H9 (cell line): ENCODE results near the gene ZWILCH. TPM values are rescaled to one million over a fixed set of nuclear protein-coding genes. Genes with fewer than 3 reads are reported as not detected.
"Not testable (repeated sequence)": the region's sequence is repeated elsewhere in the genome, so short reads cannot be mapped to it uniquely, and the experiment has no call there.

Experiments used
- DNase-seq: peaks from one replicate; pipeline ENCODE4 v3.0.0-alpha.2; 2017
- H2AFZ ChIP-seq: one replicate; pipeline ENCODE4 v1.6.1; 2013; ENCODE audit warnings: mild to moderate bottlenecking, low read length, control low read depth, moderate library complexity
- H2AK5ac ChIP-seq: 2 replicates; pipeline ENCODE4 v1.6.1; 2013; ENCODE audit warnings: low read length, control low read depth, mixed read lengths; ENCODE audit not compliant: insufficient read length
- H2BK120ac ChIP-seq: one replicate; pipeline ENCODE4 v1.6.1; 2013; ENCODE audit warnings: low read depth, mild to moderate bottlenecking, low read length, control low read depth, inconsistent platforms; ENCODE audit not compliant: poor library complexity, severe bottlenecking
- H2BK12ac ChIP-seq: 2 replicates; pipeline ENCODE4 v1.6.1; 2013; ENCODE audit warnings: low read length, control low read depth, mixed read lengths, low read depth; ENCODE audit not compliant: insufficient read length
- H2BK15ac ChIP-seq: 2 replicates; pipeline ENCODE4 v1.6.1; 2013; ENCODE audit warnings: low read depth, low read length, control low read depth
- H2BK20ac ChIP-seq: one replicate; pipeline ENCODE4 v1.6.1; 2013; ENCODE audit warnings: low read depth, mild to moderate bottlenecking, low read length, control low read depth, inconsistent platforms; ENCODE audit not compliant: poor library complexity, severe bottlenecking
- H2BK5ac ChIP-seq: 2 replicates; pipeline ENCODE4 v1.6.1; 2013; ENCODE audit warnings: low read length, control low read depth, mixed read lengths; ENCODE audit not compliant: insufficient read length
- H3K14ac ChIP-seq: 2 replicates; pipeline ENCODE4 v1.6.1; 2013; ENCODE audit warnings: low read length, control low read depth; ENCODE audit not compliant: insufficient read depth
- H3K18ac ChIP-seq: 2 replicates; pipeline ENCODE4 v1.6.1; 2013; ENCODE audit warnings: low read depth, mild to moderate bottlenecking, mixed read lengths, low read length, control low read depth; ENCODE audit not compliant: insufficient read length
- H3K23ac ChIP-seq: 2 replicates; pipeline ENCODE4 v1.6.1; 2013; ENCODE audit warnings: low read length, control low read depth, mixed read lengths, low read depth; ENCODE audit not compliant: insufficient read length
- H3K23me2 ChIP-seq: 2 replicates; pipeline ENCODE4 v1.6.1; 2013; ENCODE audit warnings: low read depth, mild to moderate bottlenecking, mixed read lengths, low read length, control low read depth; ENCODE audit not compliant: insufficient read length, poor library complexity, severe bottlenecking
- H3K27ac ChIP-seq: 2 replicates; pipeline ENCODE4 v1.5.1; 2013; ENCODE audit warnings: low read length, control low read depth, mixed read lengths, low read depth; ENCODE audit not compliant: insufficient read length
- H3K27me3 ChIP-seq: 2 replicates; pipeline ENCODE4 v1.6.1; 2013; ENCODE audit warnings: low read length, control low read depth, inconsistent platforms; ENCODE audit not compliant: insufficient read depth
- H3K4ac ChIP-seq: 2 replicates; pipeline ENCODE4 v1.6.1; 2013; ENCODE audit warnings: low read depth, mild to moderate bottlenecking, control low read depth, inconsistent platforms, low read length, moderate library complexity
- H3K4me1 ChIP-seq: 2 replicates; pipeline ENCODE4 v1.6.1; 2013; ENCODE audit warnings: low read length, control low read depth, inconsistent platforms; ENCODE audit not compliant: insufficient read depth
- H3K4me2 ChIP-seq: 2 replicates; pipeline ENCODE4 v1.6.1; 2013; ENCODE audit warnings: low read length, control low read depth, mixed read lengths; ENCODE audit not compliant: insufficient read length, insufficient read depth
- H3K56ac ChIP-seq: 2 replicates; pipeline ENCODE4 v1.6.1; 2013; ENCODE audit warnings: low read depth, mild to moderate bottlenecking, mixed read lengths, low read length, control low read depth; ENCODE audit not compliant: insufficient read length
- H3K79me1 ChIP-seq: 2 replicates; pipeline ENCODE4 v1.6.1; 2013; ENCODE audit warnings: low read depth, mild to moderate bottlenecking, moderate library complexity, low read length, control low read depth, inconsistent platforms; ENCODE audit not compliant: insufficient read depth, poor library complexity, severe bottlenecking
- H3K79me2 ChIP-seq: 2 replicates; pipeline ENCODE4 v1.6.1; 2013; ENCODE audit warnings: low read length, control low read depth, inconsistent platforms; ENCODE audit not compliant: insufficient read depth
- H3K9ac ChIP-seq: 2 replicates; pipeline ENCODE4 v1.6.1; 2013; ENCODE audit warnings: low read length, control low read depth, mixed read lengths; ENCODE audit not compliant: insufficient read length; ENCODE audit errors: extremely low read depth
- H3K9me3 ChIP-seq: one replicate; pipeline ENCODE4 v1.6.1; 2013; ENCODE audit warnings: low read depth, low read length, inconsistent platforms; ENCODE audit not compliant: control insufficient read depth
- H3T11ph ChIP-seq: one replicate; pipeline ENCODE4 v1.6.1; 2013; ENCODE audit warnings: mild to moderate bottlenecking, low read length, control low read depth, inconsistent platforms
- H4K20me1 ChIP-seq: one replicate; pipeline ENCODE4 v1.6.1; 2013; ENCODE audit not compliant: control insufficient read depth, insufficient read length, insufficient read depth
- H4K5ac ChIP-seq: 2 replicates; pipeline ENCODE4 v1.6.1; 2013; ENCODE audit warnings: low read depth, mild to moderate bottlenecking, mixed read lengths, low read length, control low read depth; ENCODE audit not compliant: insufficient read length
- H4K8ac ChIP-seq: replicated peaks from 2 replicates; pipeline ENCODE4 v1.6.1; 2013; ENCODE audit warnings: low read length, control low read depth, mixed read lengths, low read depth; ENCODE audit not compliant: insufficient read length
- H4K91ac ChIP-seq: 2 replicates; pipeline ENCODE4 v1.6.1; 2013; ENCODE audit warnings: low read depth, mild to moderate bottlenecking, moderate library complexity, mixed read lengths, low read length, control low read depth; ENCODE audit not compliant: insufficient read length
- H3K27ac Mint-ChIP-seq, 3 experiments: 2 replicates in 2 of 3; 3 replicates in 1 of 3; pipeline ENCODE4 v1.8.0; 2020 to 2021; ENCODE audit warnings: mixed read lengths in 3 of 3, mild to moderate bottlenecking in 1 of 3, moderate library complexity in 1 of 3
- H3K27me3 Mint-ChIP-seq: 2 replicates; pipeline ENCODE4 v1.8.0; 2021; ENCODE audit warnings: low read depth, mild to moderate bottlenecking, moderate library complexity, mixed read lengths
- H3K36me3 Mint-ChIP-seq, 3 experiments: 2 replicates in 2 of 3; 3 replicates in 1 of 3; pipeline ENCODE4 v1.8.0; 2020 to 2021; ENCODE audit warnings: low read depth in 3 of 3, mixed read lengths in 3 of 3; ENCODE audit not compliant: insufficient read depth in 1 of 3
- H3K4me1 Mint-ChIP-seq, 2 experiments: 2 replicates each; pipeline ENCODE4 v1.8.0; 2020; ENCODE audit warnings: mixed read lengths in 2 of 2
- H3K4me3 Mint-ChIP-seq, 2 experiments: 2 replicates in 1 of 2; 3 replicates in 1 of 2; pipeline ENCODE4 v1.8.0; 2020 to 2021; ENCODE audit warnings: mild to moderate bottlenecking in 2 of 2, mixed read lengths in 2 of 2, moderate library complexity in 1 of 2
- H3K9me3 Mint-ChIP-seq, 2 experiments: 2 replicates in 1 of 2; 3 replicates in 1 of 2; pipeline ENCODE4 v1.8.0; 2020; ENCODE audit warnings: mild to moderate bottlenecking in 2 of 2, mixed read lengths in 2 of 2, moderate library complexity in 1 of 2
- WGBS: extraction: QIAGEN DNeasy Blood & Tissue Kit; methylation state at CpG from one replicate; pipeline ENCODE4 v1.1.7; 2013; ENCODE audit warnings: missing lambda C conversion rate, low lambda C conversion rate, mixed read lengths; ENCODE audit not compliant: insufficient read length; ENCODE audit errors: extremely low coverage; 5-methylcytosine and 5-hydroxymethylcytosine counted together
- total RNA-seq: library from RNA; stranded (reverse); gene quantifications from 2 replicates; pipeline ENCODE4 v1.2.1, GENCODE V29; 2021
- TF ChIP-seq, protein P1 (sequence below): fragments of 200-600 bp; sonication (generic); conservative IDR thresholded peaks from 3 replicates; pipeline ENCODE4 v1.8.0; 2021; ENCODE audit warnings: antibody characterized with exemption, mild to moderate bottlenecking

The ZWILCH gene
- total RNA-seq, 1 experiment from 2014 or later = 47.2 TPM

DNA sequence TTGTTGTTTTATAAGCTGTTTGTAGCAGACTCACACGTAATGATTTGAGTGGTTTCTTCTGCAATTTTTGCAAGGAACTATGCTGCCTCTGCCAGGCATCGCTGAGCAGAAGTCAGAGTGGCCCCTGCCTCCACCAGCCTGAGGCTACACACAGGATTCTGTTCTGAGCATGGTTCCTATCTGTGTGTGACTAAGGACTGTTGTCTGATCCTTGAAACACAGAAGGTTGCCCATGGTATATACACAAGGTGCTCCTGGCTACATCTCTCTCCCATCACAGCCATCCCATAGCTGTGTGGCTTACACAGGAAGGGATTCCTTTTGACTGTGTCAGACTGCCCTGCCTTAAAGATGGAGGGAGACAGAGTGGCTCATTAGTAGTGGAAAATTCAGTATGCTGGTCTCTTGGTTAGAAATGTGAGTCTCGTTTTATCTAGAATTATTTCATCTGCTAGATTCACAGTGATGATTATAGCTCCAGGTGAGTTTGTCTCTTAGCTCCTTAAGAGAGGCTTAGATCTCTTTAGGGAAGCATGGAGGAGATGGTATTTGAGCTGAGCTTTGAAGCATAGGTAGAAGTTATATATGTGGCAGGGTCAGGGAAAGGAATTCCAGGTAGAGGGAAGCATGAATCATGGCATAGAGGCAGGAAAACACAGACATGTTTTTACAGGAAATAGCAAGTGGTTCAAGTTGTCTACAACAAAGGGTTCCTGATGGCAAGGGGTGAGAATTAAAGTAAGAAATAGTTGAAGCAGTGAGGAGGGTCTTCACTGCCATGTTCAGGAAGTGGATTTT lies 45.1 kb upstream of the ZWILCH start:
- Histone ChIP-seq H3K79me2 (no peaks in the 10 kb centered on the region), H3K27me3 (no peaks in the 10 kb centered on the region), H3K23me2 (no peaks in the 10 kb centered on the region), H2BK15ac (no peak overlapping the region), H3K9me3 (no peaks in the 10 kb centered on the region), H2BK5ac (no peak overlapping the region), H3K27ac (no peak overlapping the region), H3K4me1 (peaks cover 2% of the 10 kb centered on the region; the same call in 1 of the 2 replicates), H3K79me1 (no peaks in the 10 kb centered on the region), H3K14ac (no peak overlapping the region), H3K4ac (no peak overlapping the region), H2AFZ (no peak overlapping the region), H4K91ac (no peak overlapping the region), H4K8ac (no peak overlapping the region), H2BK120ac (no peak overlapping the region), H3K4me2 (no peak overlapping the region), H3K9ac (no peak overlapping the region), H3T11ph (no peak overlapping the region), H4K20me1 (no peaks in the 10 kb centered on the region), H2AK5ac (no peak overlapping the region), H3K56ac (no peak overlapping the region), H2BK12ac (no peak overlapping the region), H3K18ac (no peak overlapping the region), H3K23ac (no peak overlapping the region), H2BK20ac (no peak overlapping the region), H4K5ac (no peak overlapping the region)
- DNase-seq = no peak
- TF ChIP-seq, protein P1, sequence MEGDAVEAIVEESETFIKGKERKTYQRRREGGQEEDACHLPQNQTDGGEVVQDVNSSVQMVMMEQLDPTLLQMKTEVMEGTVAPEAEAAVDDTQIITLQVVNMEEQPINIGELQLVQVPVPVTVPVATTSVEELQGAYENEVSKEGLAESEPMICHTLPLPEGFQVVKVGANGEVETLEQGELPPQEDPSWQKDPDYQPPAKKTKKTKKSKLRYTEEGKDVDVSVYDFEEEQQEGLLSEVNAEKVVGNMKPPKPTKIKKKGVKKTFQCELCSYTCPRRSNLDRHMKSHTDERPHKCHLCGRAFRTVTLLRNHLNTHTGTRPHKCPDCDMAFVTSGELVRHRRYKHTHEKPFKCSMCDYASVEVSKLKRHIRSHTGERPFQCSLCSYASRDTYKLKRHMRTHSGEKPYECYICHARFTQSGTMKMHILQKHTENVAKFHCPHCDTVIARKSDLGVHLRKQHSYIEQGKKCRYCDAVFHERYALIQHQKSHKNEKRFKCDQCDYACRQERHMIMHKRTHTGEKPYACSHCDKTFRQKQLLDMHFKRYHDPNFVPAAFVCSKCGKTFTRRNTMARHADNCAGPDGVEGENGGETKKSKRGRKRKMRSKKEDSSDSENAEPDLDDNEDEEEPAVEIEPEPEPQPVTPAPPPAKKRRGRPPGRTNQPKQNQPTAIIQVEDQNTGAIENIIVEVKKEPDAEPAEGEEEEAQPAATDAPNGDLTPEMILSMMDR = no peak
- Mint-ChIP-seq H3K9me3 (peaks cover 0 to 4% of the 10 kb centered on the region in 2 experiments; a peak in 3 of 5 replicates), H3K4me1 (peaks cover 35 to 50% of the 10 kb centered on the region in 2 experiments), H3K27me3 (no peaks in the 10 kb centered on the region), H3K36me3 (peaks cover 7 to 12% (median 8%) of the 10 kb centered on the region in 3 experiments), H3K4me3 (no peak overlapping the region), H3K27ac (peak overlapping the region in 2 of 3 experiments; percentile 22 to 76; a peak in 3 of 7 replicates)
- WGBS = no CpG with 5 or more reads among the region's 3 CpGs

DNA sequence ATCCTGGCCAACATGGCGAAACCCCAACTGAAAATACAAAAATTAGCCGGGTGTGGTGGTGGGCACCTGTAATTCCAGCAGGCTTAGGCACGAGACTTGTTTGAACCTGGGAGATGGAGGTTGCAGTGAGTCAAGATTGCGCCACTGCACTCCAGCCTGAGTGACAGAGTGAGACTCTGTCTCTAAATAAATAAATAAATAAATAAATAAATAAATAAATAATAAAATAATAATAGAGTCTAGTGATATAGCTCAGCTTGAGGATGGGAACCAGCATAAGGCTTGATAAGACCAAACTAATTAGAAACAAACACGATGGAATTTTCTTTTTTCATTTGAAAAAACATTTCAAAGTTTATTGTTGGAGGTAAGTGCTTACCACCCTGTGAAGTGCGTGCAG lies 43.8 kb upstream of the ZWILCH start:
- H3K27me3 ChIP-seq, H3K9me3 ChIP-seq, H3K79me1 ChIP-seq, H4K5ac ChIP-seq, H2BK12ac ChIP-seq, H2BK120ac ChIP-seq, H4K20me1 ChIP-seq, H2BK5ac ChIP-seq, H2AFZ ChIP-seq, H4K8ac ChIP-seq, H3K23me2 ChIP-seq, H2AK5ac ChIP-seq, H3K18ac ChIP-seq, H3K4me3 Mint-ChIP-seq, H2BK15ac ChIP-seq, H3K27ac ChIP-seq, H3K56ac ChIP-seq, H3K4me2 ChIP-seq, H3K27me3 Mint-ChIP-seq, H3K79me2 ChIP-seq, H3K9ac ChIP-seq, H3T11ph ChIP-seq, H3K4ac ChIP-seq, H2BK20ac ChIP-seq, H3K23ac ChIP-seq, H3K4me1 ChIP-seq, H3K27ac Mint-ChIP-seq, DNase-seq, H4K91ac ChIP-seq, H3K14ac ChIP-seq: not testable (repeated sequence)
- Mint-ChIP-seq H3K9me3 (peaks cover 6 to 14% of the 10 kb centered on the region in 2 experiments; a peak in 4 of 5 replicates), H3K36me3 (peaks cover 20 to 23% (median 21%) of the 10 kb centered on the region in 3 experiments), H3K4me1 (peaks cover 35 to 50% of the 10 kb centered on the region in 2 experiments)
- WGBS = no CpG with 5 or more reads among the region's 6 CpGs
